NCI-H2227 treated with DMSO at 0.1 percent for 48 hours (cell line): ENCODE data around the gene ANKS3.

Source experiments
- DNase-seq: peaks from one replicate; lab custom pipeline; 2025; lab: John Stamatoyannopoulos, UW

Gene ANKS3

GRCh38 chr16:4728676-4729075, 5.4 kb downstream of the ANKS3 start:
- DNase-seq: no peak

GRCh38 chr16:4726616-4727015, 7.5 kb downstream of the ANKS3 start:
- DNase-seq: no peak

GRCh38 chr16:4724661-4725270, 9.3 kb downstream of the ANKS3 start:
- DNase-seq: no peak

GRCh38 chr16:4723071-4723767, 10.9 kb downstream of the ANKS3 start:
- DNase-seq: no peak

GRCh38 chr16:4718466-4718865, 15.6 kb downstream of the ANKS3 start:
- DNase-seq: no peak

- no peak for DNase-seq
Observed at GRCh38 chr16:4714996-4715395, 19.1 kb downstream of the ANKS3 start.

GRCh38 chr16:4713663-4714501, 20.2 kb downstream of the ANKS3 start:
- no peak for DNase-seq

GRCh38 chr16:4709481-4709880, 24.6 kb downstream of the ANKS3 start:
- DNase-seq: no peak

GRCh38 chr16:4706871-4707270, 27.2 kb downstream of the ANKS3 start:
- DNase-seq: no peak

- DNase-seq: no peak
Observed at GRCh38 chr16:4704913-4705312, 29.2 kb downstream of the ANKS3 start.

- DNase-seq: no peak
Observed at GRCh38 chr16:4704491-4704890, 29.6 kb downstream of the ANKS3 start.

- no peak for DNase-seq
Observed at GRCh38 chr16:4703906-4704305, 30.2 kb downstream of the ANKS3 start.

- DNase-seq: no peak
Observed at GRCh38 chr16:4702466-4702808, 31.6 kb downstream of the ANKS3 start.

GRCh38 chr16:4701791-4702465, 32.1 kb downstream of the ANKS3 start:
- no peak for DNase-seq

- DNase-seq: no peak
Observed at GRCh38 chr16:4700997-4701743, 32.9 kb downstream of the ANKS3 start.

GRCh38 chr16:4700380-4700996, 33.6 kb downstream of the ANKS3 start:
- no peak for DNase-seq

- DNase-seq: no peak
Observed at GRCh38 chr16:4699046-4699556, 35.0 kb downstream of the ANKS3 start.

GRCh38 chr16:4698321-4699045, 35.6 kb downstream of the ANKS3 start:
- DNase-seq: no peak

- no peak for DNase-seq
Observed at GRCh38 chr16:4697848-4698291, 36.2 kb downstream of the ANKS3 start.
